Lower leg skin (tissue), 3 donors: Measurements from ENCODE around the gene PACSIN2.

ENCODE experiments used
- CTCF ChIP-seq, 3 donors: fragments of 450-650 bp; IDR thresholded peaks; one replicate each; pipeline ENCODE4 v1.5.1; 2016; ENCODE audit warnings: antibody characterized with exemption in 3 of 3, mild to moderate bottlenecking in 3 of 3, moderate library complexity in 2 of 3
- POLR2A ChIP-seq, 2 donors: fragments of 450-650 bp; IDR thresholded peaks; one replicate each; pipeline ENCODE4 v1.6.1; 2016 to 2017; ENCODE audit warnings: antibody characterized with exemption in 2 of 2, mild to moderate bottlenecking in 1 of 2, moderate library complexity in 1 of 2

- TF ChIP-seq CTCF (IDR thresholded peaks at IDR 0.05) (no peak), POLR2A (IDR thresholded peaks at IDR 0.05) (no peak)
Observed at GRCh38 chr22:42872821-42873220, 142.1 kb downstream of the PACSIN2 start.
